WTC11 (cell line): ENCODE measurements around the gene UQCR11.

Experiments
- ATF1 ChIP-seq: sonication (generic); formaldehyde crosslinking; IDR thresholded peaks from 2 replicates; pipeline ENCODE4 v1.8.1; 2023; ENCODE audit warnings: mild to moderate bottlenecking, moderate library complexity, missing genetic modification reagents
- ATF3 ChIP-seq: sonication (generic); formaldehyde crosslinking; conservative IDR thresholded peaks from 2 replicates; pipeline ENCODE4 v1.8.1; 2022; ENCODE audit warnings: mild to moderate bottlenecking, missing genetic modification reagents
- CTCF ChIP-seq: fragments of 200-600 bp; IDR thresholded peaks from 2 replicates; pipeline ENCODE4 v1.8.0; 2022; ENCODE audit warnings: antibody characterized with exemption
- E2F1 ChIP-seq: sonication (generic); formaldehyde crosslinking; IDR thresholded peaks from 2 replicates; pipeline ENCODE4 v1.8.0; 2022; ENCODE audit warnings: mild to moderate bottlenecking, missing genetic modification reagents
- ETV6 ChIP-seq: sonication (generic); formaldehyde crosslinking; IDR thresholded peaks from 2 replicates; pipeline ENCODE4 v1.8.1; 2022; ENCODE audit warnings: mild to moderate bottlenecking, missing genetic modification reagents
- FOXP1 ChIP-seq: sonication (generic); formaldehyde crosslinking; IDR thresholded peaks from 2 replicates; pipeline ENCODE4 v1.8.0; 2022; ENCODE audit warnings: missing genetic modification reagents, mild to moderate bottlenecking, moderate library complexity, borderline replicate concordance
- FOXP4 ChIP-seq: sonication (generic); formaldehyde crosslinking; IDR thresholded peaks from 2 replicates; pipeline ENCODE4 v1.8.0; 2022; ENCODE audit warnings: mild to moderate bottlenecking, missing genetic modification reagents
- JUN ChIP-seq: sonication (generic); formaldehyde crosslinking; IDR thresholded peaks from 2 replicates; pipeline ENCODE4 v1.8.0; 2023; ENCODE audit warnings: mild to moderate bottlenecking, missing genetic modification reagents
- NFYB ChIP-seq: sonication (generic); formaldehyde crosslinking; conservative IDR thresholded peaks from 2 replicates; pipeline ENCODE4 v1.8.0; 2022; ENCODE audit warnings: low read depth, missing genetic modification reagents
- OVOL2 ChIP-seq: fragments of 250-450 bp; sonication (Bioruptor Pico); IDR thresholded peaks from 2 replicates; pipeline ENCODE4 v1.9.0; 2021; ENCODE audit warnings: mild to moderate bottlenecking, borderline replicate concordance
- SMAD4 ChIP-seq: sonication (generic); formaldehyde crosslinking; IDR thresholded peaks from 2 replicates; pipeline ENCODE4 v1.8.0; 2022; ENCODE audit warnings: mild to moderate bottlenecking, missing genetic modification reagents
- TEAD4 ChIP-seq: sonication (generic); formaldehyde crosslinking; IDR thresholded peaks from 2 replicates; pipeline ENCODE4 v1.8.0; 2022; ENCODE audit warnings: mild to moderate bottlenecking, missing genetic modification reagents
- USF1 ChIP-seq: sonication (generic); formaldehyde crosslinking; IDR thresholded peaks from 2 replicates; pipeline ENCODE4 v1.8.0; 2022; ENCODE audit warnings: mild to moderate bottlenecking, missing genetic modification reagents

GRCh38 chr19:1567848-1568227 is 37.4 kb downstream of the UQCR11 start:
- TF ChIP-seq CTCF (no peak), JUN (no peak), FOXP4 (CRISPR knock-in tag) (no peak), OVOL2 (CRISPR knock-in tag) (no peak), E2F1 (CRISPR knock-in tag) (no peak), ETV6 (CRISPR knock-in tag) (no peak), ATF1 (CRISPR knock-in tag) (no peak), USF1 (no peak), NFYB (CRISPR knock-in tag) (no peak), SMAD4 (CRISPR knock-in tag) (no peak), ATF3 (CRISPR knock-in tag) (no peak), FOXP1 (CRISPR knock-in tag) (no peak), TEAD4 (CRISPR knock-in tag) (no peak)
